ENCODE results near the gene PLAC1. TPM values are rescaled to one million over a fixed set of nuclear protein-coding genes. Genes with fewer than 3 reads are reported as not detected.

Gene PLAC1
- total and polyA plus RNA-seq, 2 experiments from 2014 or later, result 0.50 to 0.83 TPM

DNA sequence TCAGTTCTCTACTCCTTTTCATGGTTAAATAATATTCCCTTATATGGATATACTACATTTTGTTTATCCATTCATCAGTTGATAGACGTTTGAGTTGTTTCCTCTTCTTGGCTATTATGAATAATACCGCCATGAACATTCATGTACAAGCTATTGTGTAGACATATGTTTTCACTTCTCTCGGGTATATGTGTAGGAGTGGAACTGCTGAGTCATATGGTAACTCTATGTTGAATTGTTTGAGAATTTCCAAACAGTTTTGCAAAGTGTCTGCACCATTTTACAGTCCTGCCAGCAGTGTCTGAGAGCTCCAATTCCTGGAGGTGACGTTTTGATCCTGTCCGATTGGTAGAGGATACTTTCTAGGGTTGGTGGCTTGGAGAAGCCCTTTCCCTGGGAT, 23.6 kb downstream of the PLAC1 start (continued):
- TF ChIP-seq REST (IDR thresholded peaks at IDR 0.05; ENCODE audit: unreplicated experiment), result no peak
- no peak for TF ChIP-seq POLR2AphosphoS5 (IDR thresholded peaks at IDR 0.05; ENCODE audit: low read depth)

DNA sequence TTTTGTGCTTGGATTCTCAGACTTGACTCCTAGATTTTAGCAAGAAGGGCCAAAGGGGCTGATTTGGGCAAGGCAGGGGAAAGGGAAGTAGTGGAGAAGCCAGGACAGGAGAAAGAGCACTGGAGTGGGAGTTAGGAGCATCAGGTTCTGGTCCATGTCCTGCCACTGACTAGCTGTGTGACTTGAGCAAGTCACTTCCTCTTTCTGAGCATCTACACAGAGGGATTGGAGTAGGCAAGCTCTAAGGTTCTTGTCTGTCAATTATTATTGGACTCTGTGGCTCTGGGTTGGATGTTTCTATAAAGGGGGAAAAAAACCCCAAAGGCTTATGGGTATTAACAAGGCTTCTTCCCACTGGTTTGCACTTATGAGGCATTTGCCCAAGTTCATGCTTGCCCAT, 24.4 kb downstream of the PLAC1 start:
- Mint-ChIP-seq H3K9me3 (no peaks in the 10 kb centered on the region), H3K27ac (no peak overlapping the region), H3K4me1 (no peaks in the 10 kb centered on the region), H3K36me3 (ENCODE audit: low read depth) (no peaks in the 10 kb centered on the region), H3K27me3 (ENCODE audit: insufficient read depth, low read depth, poor library complexity) (no peaks in the 10 kb centered on the region), H3K4me3 (no peak overlapping the region)
- DNase-seq (ENCODE audit: low spot score) (no peak), ATAC-seq (no peak)
- Histone ChIP-seq H3K4me3 (no peak overlapping the region), H3K27me3 (ENCODE audit: insufficient read depth) (no peaks in the 10 kb centered on the region), H3K79me2 (replicated peaks; ENCODE audit: insufficient read depth) (no peaks in the 10 kb centered on the region), H4K20me1 (replicated peaks; ENCODE audit: insufficient read depth) (no peaks in the 10 kb centered on the region), H3K4me1 (ENCODE audit: insufficient read depth) (no peaks in the 10 kb centered on the region), H3K36me3 (ENCODE audit: insufficient read depth) (no peaks in the 10 kb centered on the region), H3K9me2 (ENCODE audit: insufficient read depth) (no peaks in the 10 kb centered on the region), H3K4me2 (no peak overlapping the region), H2AFZ (no peak overlapping the region), H3K27ac (ENCODE audit: low read depth) (no peak overlapping the region), H3F3A (replicated peaks; ENCODE audit: low read depth) (no peaks in the 10 kb centered on the region)
- TF ChIP-seq CTCF (conservative IDR thresholded peaks at IDR 0.05; ENCODE audit: low read depth in 2 of 2) (no peak), ZNF114 (CRISPR knock-in tag; IDR thresholded peaks at IDR 0.05) (no peak), REST (IDR thresholded peaks at IDR 0.05; ENCODE audit: unreplicated experiment) (no peak), EZH2 (IDR thresholded peaks at IDR 0.05; ENCODE audit: low read depth, unreplicated experiment) (no peak), POLR2AphosphoS5 (IDR thresholded peaks at IDR 0.05; ENCODE audit: low read depth) (no peak), STAT1 (IDR thresholded peaks at IDR 0.05; ENCODE audit: unreplicated experiment) (no peak)
- TF ChIP-seq, protein P1, sequence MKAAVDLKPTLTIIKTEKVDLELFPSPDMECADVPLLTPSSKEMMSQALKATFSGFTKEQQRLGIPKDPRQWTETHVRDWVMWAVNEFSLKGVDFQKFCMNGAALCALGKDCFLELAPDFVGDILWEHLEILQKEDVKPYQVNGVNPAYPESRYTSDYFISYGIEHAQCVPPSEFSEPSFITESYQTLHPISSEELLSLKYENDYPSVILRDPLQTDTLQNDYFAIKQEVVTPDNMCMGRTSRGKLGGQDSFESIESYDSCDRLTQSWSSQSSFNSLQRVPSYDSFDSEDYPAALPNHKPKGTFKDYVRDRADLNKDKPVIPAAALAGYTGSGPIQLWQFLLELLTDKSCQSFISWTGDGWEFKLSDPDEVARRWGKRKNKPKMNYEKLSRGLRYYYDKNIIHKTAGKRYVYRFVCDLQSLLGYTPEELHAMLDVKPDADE (IDR thresholded peaks at IDR 0.05), result no peak
